ENCODE data around the gene MDH1.
"Not testable (repeated sequence)": the region's sequence is repeated elsewhere in the genome, so short reads cannot be mapped to it uniquely, and the experiment has no call there.

Gene MDH1

DNA sequence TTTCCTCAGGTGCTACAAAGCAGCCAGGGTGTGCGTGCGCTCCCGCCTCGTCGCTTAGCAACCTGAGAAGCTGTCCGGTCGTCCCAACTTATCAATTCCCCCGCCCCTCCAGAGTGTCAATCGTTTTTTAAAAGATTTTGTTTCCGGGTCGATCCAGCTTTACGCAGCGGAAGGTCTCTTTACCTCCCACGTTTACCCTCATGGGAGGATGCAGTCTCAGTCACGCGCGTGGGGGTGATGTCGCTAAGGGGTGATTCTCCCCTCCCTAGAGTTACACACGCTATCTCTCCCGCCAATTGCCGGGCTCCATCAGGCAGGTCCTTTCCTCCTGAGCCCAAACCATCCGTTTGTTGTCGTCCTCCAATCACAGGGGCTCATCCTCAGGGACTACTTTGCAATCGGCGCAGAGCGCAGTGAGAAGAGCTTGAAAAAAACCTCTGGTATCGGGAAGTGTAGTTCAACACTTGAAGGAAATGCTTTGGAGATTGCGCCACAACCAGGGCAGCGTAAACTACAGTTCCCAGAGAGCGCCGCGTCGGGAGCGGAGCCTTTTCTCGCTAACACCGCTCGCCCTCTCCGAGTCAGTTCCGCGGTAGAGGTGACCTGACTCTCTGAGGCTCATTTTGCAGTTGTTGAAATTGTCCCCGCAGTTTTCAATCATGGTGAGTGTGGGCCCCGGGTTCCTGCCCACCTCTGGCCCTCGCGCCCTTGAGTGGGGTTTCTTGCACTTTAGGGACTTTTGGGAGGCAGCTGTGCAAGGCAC lies at the start of gene MDH1, which contains the start of gene WDPCP:
MDH1 (plus strand) TSS at position 579 of the 763 bp plus-strand sequence; CDS start at position 660, 81 bp downstream.
WDPCP (minus strand) TSS at position 93 of the 763 bp plus-strand sequence. CDS start 206 bp downstream, outside the sequence.
- peak; percentile 88 for DNase-seq (ENCODE audit: low read depth)

- no peak for DNase-seq (ENCODE audit: low read depth)
Measured at GRCh38 chr2:63539416-63540162, 49.2 kb upstream of the MDH1 start.

DNA sequence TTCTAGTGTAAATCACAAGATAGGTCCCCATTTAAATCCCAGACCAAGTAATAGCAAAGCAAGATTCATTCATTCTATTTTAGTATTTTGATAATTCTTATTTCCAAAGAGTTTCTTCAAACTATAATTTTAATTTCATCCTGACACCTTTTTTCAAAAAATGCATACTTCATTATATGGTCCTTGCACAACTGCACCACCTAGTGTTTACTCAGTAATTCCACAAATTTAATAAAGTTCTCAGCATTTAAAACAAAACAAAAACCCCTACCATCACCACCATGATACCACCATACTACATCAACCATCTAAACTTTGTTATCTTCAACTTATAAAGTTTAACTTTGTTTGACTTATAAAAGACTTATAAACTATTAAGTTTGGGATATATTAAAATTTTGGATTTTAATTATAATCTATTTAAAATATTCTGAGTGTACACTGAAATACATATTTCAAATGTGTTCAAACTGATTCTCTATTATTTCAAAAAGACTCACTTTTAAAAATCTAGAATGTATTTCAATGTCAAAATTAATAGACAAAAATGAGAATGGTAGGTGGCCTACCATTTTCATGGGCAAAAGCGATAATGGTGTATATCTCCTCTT lies 44.6 kb upstream of the MDH1 start:
- DNase-seq (ENCODE audit: low read depth): no peak

DNA sequence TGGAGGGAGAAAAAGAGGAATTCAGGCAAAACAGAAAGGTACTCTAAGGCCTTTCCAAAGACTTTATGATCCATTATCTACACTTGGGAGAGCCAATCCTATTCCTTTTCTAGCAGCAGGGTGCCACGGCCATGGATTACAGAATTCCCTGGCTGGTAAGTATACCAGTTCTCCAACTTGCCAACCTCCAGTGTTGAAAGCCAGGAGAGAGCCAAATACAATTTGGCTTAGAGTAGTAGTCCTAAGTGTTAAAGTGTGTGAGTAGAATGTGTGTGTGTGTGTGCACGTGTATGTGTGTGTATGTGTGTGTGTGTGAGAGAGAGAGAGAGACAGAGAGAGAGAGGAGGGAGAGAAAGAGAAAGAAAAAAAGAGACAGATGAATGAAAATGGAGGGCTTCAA lies 43.7 kb upstream of the MDH1 start:
- DNase-seq (ENCODE audit: low read depth): no peak

GRCh38 chr2:63553049-63553448 lies 35.7 kb upstream of the MDH1 start:
- DNase-seq (ENCODE audit: low read depth): no peak

- no peak for DNase-seq (ENCODE audit: low read depth)
Measured at GRCh38 chr2:63555299-63555698, 33.5 kb upstream of the MDH1 start.

DNA sequence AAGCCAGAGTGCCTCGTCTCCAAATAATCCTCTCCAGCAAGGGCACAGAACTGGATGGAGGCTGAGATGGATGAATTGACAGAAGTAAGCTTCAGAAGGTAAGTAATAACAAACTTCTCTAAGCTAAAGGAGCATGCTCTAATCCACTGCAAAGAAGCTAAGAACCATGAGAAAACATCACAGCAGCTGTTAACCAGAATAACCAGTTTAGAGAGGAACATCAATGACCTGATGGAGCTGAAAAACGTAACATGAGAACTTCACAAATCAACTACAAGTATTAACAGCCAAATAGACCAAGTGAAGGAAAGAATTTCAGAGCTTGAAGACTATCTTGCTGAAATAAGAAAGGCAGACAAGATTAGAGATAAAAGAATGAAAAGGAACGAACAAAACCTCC lies 32.8 kb upstream of the MDH1 start:
- no peak for DNase-seq (ENCODE audit: low read depth)

- not testable (repeated sequence) for DNase-seq (ENCODE audit: low read depth)
Measured at GRCh38 chr2:63557819-63558218, 30.9 kb upstream of the MDH1 start.

GRCh38 chr2:63558922-63559321 lies 29.8 kb upstream of the MDH1 start:
- not testable (repeated sequence) for DNase-seq (ENCODE audit: low read depth)

GRCh38 chr2:63562751-63563150 lies 26.0 kb upstream of the MDH1 start:
- DNase-seq (ENCODE audit: low read depth): no peak

GRCh38 chr2:63569740-63570139 lies 19.0 kb upstream of the MDH1 start:
- no peak for DNase-seq (ENCODE audit: low read depth)

- DNase-seq (ENCODE audit: low read depth): no peak
Measured at GRCh38 chr2:63571291-63571690, 17.5 kb upstream of the MDH1 start.

DNA sequence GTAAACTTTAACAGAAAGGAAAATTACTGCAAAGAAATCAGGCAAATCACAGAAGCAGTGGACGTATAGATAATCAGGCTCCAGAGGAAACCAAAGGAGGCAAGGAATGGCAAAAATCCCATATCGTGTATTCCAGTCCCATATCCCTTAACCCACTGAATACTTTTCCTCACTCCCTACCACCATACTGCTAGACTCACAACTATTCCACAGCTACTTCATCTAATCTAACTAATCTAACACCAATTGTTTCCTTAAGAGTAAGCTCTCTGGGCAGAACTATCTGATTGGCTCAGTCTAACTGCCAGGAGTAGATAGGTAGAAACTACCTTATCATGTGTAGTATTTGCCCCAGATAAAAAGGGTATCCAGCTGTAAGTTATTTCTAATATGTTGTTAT lies 16.8 kb upstream of the MDH1 start:
- no peak for DNase-seq (ENCODE audit: low read depth)

- not testable (repeated sequence) for DNase-seq (ENCODE audit: low read depth)
Measured at GRCh38 chr2:63573026-63573425, 15.7 kb upstream of the MDH1 start.

- not testable (repeated sequence) for DNase-seq (ENCODE audit: low read depth)
Measured at GRCh38 chr2:63573726-63574345, 14.9 kb upstream of the MDH1 start.

GRCh38 chr2:63576546-63576945 lies 12.2 kb upstream of the MDH1 start:
- DNase-seq (ENCODE audit: low read depth): no peak

DNA sequence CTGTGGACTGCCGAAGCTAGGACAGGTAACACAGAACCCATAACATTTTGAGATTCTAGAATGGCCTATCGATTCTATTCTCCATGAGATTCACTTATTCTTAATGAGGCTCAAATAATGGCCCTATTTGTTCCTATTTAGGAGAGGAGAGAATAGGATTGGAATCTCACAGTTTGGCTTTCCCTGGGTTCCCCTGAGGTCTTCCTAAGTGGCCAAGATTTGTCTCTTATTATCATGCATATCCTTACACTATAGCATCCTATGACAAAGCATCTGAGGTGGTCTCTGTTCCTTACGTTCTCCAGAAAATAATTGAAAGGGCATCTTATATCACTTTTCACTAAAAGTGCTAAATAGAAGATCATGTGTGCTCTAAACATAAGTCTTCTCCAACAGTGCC lies 10.0 kb upstream of the MDH1 start:
- no peak for DNase-seq (ENCODE audit: low read depth)

DNA sequence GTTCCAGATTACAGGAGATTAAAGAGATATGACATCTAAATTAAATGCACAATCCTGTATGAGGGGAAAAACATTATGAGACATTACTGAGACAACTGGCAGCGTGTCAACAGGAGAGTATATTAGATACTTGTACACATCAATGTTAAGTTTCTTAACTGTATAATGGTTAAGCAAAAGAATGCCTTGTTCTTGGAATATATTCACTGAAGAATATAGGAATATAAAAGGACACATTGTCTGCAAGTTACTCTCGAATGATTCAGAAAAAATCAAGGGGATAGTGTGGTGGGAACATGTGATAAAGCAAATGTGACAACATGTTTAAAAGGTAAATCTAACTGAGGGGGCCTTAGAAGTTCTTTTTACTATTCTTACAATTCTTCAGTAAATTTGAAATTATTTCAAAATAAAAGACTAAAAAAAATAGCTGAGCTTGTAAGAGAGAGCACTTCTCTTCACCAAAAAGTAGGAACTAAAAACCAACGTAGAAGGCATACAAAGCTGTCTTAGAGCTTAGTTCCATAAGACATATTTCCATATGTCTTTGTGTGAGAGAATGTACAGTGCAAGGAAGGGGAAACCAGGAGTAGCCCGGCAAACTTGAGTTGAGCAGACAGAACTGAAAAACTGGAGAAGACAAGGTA lies 8.0 kb upstream of the MDH1 start:
- no peak for DNase-seq (ENCODE audit: low read depth)

DNA sequence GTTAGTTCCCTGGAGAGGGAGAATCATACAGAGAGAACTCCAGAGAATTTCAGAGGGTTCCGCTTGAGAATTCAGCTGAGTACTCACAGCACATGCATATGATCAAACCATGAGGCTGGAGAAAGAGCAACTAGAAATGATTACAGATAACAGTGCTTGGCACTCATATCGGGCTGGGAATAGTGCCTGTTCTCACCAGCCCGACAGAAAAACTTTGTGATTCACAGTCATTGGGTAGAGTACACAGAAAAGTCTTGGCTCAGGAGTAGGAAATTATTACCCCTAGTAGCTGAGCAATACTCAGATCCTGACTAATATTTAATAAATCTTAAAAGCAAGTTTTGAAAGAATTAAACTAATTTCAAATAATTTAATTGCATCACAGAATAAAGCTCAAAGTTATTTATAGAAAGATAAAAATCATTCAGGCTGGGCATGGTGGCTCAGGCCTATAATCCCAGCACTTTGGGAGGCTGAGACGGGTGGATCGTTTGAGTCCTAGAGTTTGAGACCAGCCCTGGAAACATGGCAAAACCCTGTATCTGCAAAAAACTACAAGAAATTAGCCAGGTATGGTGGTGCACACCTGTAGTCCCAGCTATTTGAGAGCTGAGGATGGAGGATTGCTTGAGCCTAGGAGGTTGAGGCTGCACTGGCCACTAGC lies 7.3 kb upstream of the MDH1 start:
- no peak for DNase-seq (ENCODE audit: low read depth)

DNA sequence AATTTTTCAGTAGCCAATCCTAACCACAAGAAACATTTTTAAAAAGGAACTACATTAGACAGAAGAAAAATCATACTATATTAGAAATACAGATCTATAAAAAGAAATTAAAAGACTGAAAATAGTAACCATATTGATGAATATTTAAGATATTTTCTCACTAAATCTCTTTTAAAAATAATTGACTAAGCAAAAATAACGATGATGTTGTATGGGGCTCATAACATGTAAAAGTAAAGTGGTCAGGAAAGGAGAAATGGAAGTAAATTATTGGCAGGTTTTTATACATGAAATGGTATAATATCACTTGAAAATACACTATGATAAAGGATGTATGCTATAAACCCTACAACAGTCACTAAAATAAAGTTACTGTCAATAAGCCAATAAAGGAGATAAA lies 5.9 kb upstream of the MDH1 start:
- DNase-seq (ENCODE audit: low read depth): no peak

DNA sequence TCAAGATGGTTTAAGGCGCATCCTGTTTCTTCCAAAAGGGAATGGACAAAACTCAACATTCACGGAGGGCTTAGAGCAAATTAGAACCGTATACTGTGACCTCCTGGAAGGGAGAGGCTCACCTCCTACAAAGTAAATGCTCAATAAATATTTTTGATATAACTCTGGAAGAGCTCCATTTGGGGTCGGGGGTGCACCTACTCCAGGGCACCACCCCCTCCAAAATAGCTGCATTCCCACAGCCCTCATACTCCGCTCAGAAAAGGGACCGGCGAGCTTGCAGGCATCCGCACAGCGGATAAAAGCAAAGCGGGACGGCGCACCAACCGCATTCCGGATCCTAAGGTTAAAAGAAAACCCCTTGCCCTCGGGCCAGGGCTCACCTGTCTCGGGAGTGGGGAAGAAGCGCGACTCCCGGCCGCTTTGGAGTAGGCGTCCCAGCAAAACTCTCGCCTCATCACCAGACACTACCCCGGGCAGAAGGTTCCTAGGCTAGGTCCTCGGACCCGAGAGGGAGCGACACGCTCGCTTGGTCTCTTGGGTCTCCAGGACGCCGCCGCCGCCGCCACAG lies 864 bp upstream of the MDH1 start:
- DNase-seq (ENCODE audit: low read depth): peak; percentile 1

Data from stimulated activated CD8-positive, alpha-beta memory T cell treated with anti-CD3 and anti-CD28 coated beads, Interleukin-4, amount 100 ng/mL, for 24 hours (primary cell).